OCI-LY1 (cell line): Measurements from ENCODE around the gene GRK1.

Experiments
- CTCF ChIP-seq: fragments of 200-600 bp; sonication (generic), shearing (Covaris generic); IDR thresholded peaks from 2 replicates; pipeline ENCODE4 v1.5.1; 2017; ENCODE audit warnings: mild to moderate bottlenecking, antibody characterized with exemption, low read length, moderate library complexity, mixed read lengths
- EZH2 ChIP-seq: fragments of 200-600 bp; sonication (generic), shearing (Covaris generic); IDR thresholded peaks from 2 replicates; pipeline ENCODE4 v1.8.0; 2017; ENCODE audit warnings: borderline replicate concordance, mixed run types, mild to moderate bottlenecking, antibody characterized with exemption, low read length, moderate library complexity, mixed read lengths

DNA sequence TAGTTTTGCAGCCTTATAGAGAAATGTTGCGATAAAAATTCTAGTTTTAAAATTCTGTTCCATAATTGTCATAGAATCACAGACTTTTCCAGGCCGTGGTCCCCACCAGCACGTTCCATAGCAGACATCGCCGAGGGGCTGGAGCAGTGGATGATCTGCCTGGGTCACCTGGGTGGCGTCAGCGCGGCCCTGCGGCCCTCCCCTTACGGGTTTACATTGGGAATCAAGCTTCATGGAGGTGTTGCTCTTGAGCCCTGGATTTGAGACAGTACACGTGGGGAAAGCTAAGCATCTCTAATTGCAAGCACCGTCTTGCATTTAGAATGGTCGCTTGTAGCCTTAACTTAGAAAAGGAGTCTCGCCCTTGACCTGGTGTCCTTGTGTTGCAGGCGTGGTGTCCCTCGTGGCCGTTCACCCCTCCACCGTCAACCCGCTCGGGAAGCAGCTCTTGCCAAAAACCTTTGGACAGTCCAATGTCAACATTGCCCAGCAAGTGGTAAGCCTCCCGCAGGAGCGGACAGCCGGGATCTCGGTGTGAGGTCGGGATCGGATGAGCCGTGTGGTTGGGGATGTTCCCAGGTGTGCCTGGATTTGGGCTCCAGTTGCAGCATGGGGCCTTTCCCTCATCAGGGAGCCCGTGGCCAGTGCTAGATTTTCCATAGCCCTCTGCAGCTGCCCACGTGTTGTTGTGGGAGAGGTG lies 44.1 kb upstream of the GRK1 start:
- no peak for TF ChIP-seq CTCF
- TF ChIP-seq EZH2 = no peak
